Measurements from ENCODE around the gene NR6A1.

GRCh38 chr9:124741149-124741548 lies 30.0 kb downstream of the NR6A1 start:
- TF ChIP-seq, protein P1, sequence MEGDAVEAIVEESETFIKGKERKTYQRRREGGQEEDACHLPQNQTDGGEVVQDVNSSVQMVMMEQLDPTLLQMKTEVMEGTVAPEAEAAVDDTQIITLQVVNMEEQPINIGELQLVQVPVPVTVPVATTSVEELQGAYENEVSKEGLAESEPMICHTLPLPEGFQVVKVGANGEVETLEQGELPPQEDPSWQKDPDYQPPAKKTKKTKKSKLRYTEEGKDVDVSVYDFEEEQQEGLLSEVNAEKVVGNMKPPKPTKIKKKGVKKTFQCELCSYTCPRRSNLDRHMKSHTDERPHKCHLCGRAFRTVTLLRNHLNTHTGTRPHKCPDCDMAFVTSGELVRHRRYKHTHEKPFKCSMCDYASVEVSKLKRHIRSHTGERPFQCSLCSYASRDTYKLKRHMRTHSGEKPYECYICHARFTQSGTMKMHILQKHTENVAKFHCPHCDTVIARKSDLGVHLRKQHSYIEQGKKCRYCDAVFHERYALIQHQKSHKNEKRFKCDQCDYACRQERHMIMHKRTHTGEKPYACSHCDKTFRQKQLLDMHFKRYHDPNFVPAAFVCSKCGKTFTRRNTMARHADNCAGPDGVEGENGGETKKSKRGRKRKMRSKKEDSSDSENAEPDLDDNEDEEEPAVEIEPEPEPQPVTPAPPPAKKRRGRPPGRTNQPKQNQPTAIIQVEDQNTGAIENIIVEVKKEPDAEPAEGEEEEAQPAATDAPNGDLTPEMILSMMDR (IDR thresholded peaks at IDR 0.05) = no peak
- TF ChIP-seq POLR2A (IDR thresholded peaks at IDR 0.05) = no peak
